OCI-LY7 (cell line): ENCODE data around the gene DGKD.

ENCODE experiments used
- EZH2phosphoT487 ChIP-seq: fragments of 200-600 bp; sonication (generic); IDR thresholded peaks from 2 replicates; pipeline ENCODE4 v1.6.1; 2018; ENCODE audit warnings: low read depth, borderline replicate concordance, mild to moderate bottlenecking, mixed run types, antibody characterized with exemption, low read length, moderate library complexity, mixed read lengths
- TF ChIP-seq, protein P1 (sequence below): fragments of 200-600 bp; sonication (generic); conservative IDR thresholded peaks from 2 replicates; pipeline ENCODE4 v1.5.1; 2014; ENCODE audit warnings: mild to moderate bottlenecking, antibody characterized with exemption, low read length, moderate library complexity, mixed read lengths

DNA sequence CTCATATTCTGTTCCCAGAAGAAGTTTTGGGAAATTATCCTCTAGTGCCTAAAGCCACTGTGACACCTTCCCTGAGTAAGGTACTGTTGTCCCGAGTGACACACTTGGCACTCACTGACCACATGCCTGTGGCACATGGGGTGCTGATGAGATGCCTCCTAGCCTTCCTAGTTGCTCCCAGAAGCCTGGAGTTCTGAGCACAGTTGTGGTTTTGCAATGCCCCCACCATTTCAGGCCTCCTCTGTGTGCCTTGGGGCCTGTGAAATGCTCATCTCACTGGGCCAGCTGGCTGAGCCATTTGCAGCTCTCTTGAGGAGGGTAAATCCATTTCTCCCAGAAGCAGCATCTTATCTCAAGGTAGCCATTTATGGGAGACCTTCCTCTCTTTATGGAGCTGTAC, 91.8 kb downstream of the DGKD start:
- TF ChIP-seq, protein P1, sequence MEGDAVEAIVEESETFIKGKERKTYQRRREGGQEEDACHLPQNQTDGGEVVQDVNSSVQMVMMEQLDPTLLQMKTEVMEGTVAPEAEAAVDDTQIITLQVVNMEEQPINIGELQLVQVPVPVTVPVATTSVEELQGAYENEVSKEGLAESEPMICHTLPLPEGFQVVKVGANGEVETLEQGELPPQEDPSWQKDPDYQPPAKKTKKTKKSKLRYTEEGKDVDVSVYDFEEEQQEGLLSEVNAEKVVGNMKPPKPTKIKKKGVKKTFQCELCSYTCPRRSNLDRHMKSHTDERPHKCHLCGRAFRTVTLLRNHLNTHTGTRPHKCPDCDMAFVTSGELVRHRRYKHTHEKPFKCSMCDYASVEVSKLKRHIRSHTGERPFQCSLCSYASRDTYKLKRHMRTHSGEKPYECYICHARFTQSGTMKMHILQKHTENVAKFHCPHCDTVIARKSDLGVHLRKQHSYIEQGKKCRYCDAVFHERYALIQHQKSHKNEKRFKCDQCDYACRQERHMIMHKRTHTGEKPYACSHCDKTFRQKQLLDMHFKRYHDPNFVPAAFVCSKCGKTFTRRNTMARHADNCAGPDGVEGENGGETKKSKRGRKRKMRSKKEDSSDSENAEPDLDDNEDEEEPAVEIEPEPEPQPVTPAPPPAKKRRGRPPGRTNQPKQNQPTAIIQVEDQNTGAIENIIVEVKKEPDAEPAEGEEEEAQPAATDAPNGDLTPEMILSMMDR = no peak
- no peak for TF ChIP-seq EZH2phosphoT487
